GM19468 (cell line): ENCODE results near the gene MAFF.
A peak's percentile ranks its signal among the peaks of the same experiment; 100 is the strongest.
"Not testable (repeated sequence)": the region's sequence is repeated elsewhere in the genome, so short reads cannot be mapped to it uniquely, and the experiment has no call there.

Experiments
- ATAC-seq: cut with Tn5 transposase; IDR thresholded peaks from one replicate; pipeline ENCODE4 v1.9.1; 2021; ENCODE audit warnings: mild to moderate bottlenecking, moderate library complexity, moderate number of reproducible peaks; ENCODE audit not compliant: unreplicated experiment; ENCODE audit errors: extremely low read depth

Gene MAFF

GRCh38 chr22:38201711-38202436, at the start of gene MAFF:
Gene MAFF, plus strand, starts transcription at chr22:38201994. Its CDS starts 11,860 bp downstream, at chr22:38213854.
- ATAC-seq, result peak; percentile 34

- no peak for ATAC-seq
Observed at GRCh38 chr22:38153821-38154562, 47.8 kb upstream of the MAFF start.

GRCh38 chr22:38154563-38154915, 47.3 kb upstream of the MAFF start:
- ATAC-seq, result not testable (repeated sequence)

- ATAC-seq, result no peak
Observed at GRCh38 chr22:38155703-38156102, 46.1 kb upstream of the MAFF start.

- ATAC-seq, result no peak
Observed at GRCh38 chr22:38162881-38163843, 38.6 kb upstream of the MAFF start.

- no peak for ATAC-seq
Observed at GRCh38 chr22:38163844-38164550, 37.8 kb upstream of the MAFF start.

- no peak for ATAC-seq
Observed at GRCh38 chr22:38164551-38164918, 37.3 kb upstream of the MAFF start.

GRCh38 chr22:38165922-38166593, 35.7 kb upstream of the MAFF start:
- no peak for ATAC-seq

- ATAC-seq, result no peak
Observed at GRCh38 chr22:38167988-38168407, 33.8 kb upstream of the MAFF start.

- no peak for ATAC-seq
Observed at GRCh38 chr22:38169116-38169515, 32.7 kb upstream of the MAFF start.

GRCh38 chr22:38170469-38170868, 31.3 kb upstream of the MAFF start:
- ATAC-seq, result no peak

- ATAC-seq, result no peak
Observed at GRCh38 chr22:38171927-38172831, 29.6 kb upstream of the MAFF start.

GRCh38 chr22:38172832-38173640, 28.8 kb upstream of the MAFF start:
- ATAC-seq, result no peak

- no peak for ATAC-seq
Observed at GRCh38 chr22:38173641-38173906, 28.2 kb upstream of the MAFF start.

- ATAC-seq, result no peak
Observed at GRCh38 chr22:38174626-38175025, 27.2 kb upstream of the MAFF start.

- ATAC-seq, result no peak
Observed at GRCh38 chr22:38175206-38176118, 26.3 kb upstream of the MAFF start.

- ATAC-seq, result peak; percentile 26
Observed at GRCh38 chr22:38176170-38176741, 25.5 kb upstream of the MAFF start.
